ENCODE data around the gene NELL2.

The NELL2 gene

DNA sequence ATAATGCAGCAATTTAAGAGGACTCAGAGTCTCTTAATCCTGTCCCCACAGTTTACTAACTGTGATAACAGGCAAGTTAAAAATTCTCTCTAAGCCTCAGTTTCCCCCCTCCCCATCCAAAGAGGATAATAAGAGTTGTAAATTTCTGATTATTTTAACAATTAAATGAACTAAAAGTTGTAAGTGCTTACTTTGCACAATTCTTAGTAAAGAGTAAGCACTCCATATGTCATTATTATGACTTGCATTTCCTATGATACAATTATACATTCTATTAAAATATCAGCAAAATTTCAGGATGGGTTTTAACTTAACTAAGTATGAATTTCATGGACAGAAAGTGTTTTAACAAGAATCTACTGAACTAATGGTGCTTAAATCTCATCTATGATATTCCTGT is 80.1 kb downstream of the NELL2 start:
- Histone ChIP-seq H3K36me3 (ENCODE audit: control insufficient read depth, insufficient read depth, low read length) (no peaks in the 10 kb centered on the region), H3K4me1 (ENCODE audit: control insufficient read depth, insufficient read depth, low read length, poor library complexity, severe bottlenecking) (no peaks in the 10 kb centered on the region), H3K9me3 (ENCODE audit: control insufficient read depth, low read length) (no peaks in the 10 kb centered on the region), H3K27ac (ENCODE audit: insufficient read depth, low read length, poor library complexity, severe bottlenecking) (no peak overlapping the region), H3K27me3 (replicated peaks; ENCODE audit: control insufficient read depth, insufficient read depth, low read length, poor library complexity, severe bottlenecking) (no peaks in the 10 kb centered on the region), H3K4me3 (ENCODE audit: insufficient read depth, low read depth, low read length, poor library complexity, severe bottlenecking) (no peak overlapping the region)
- DNase-seq, result no peak

DNA sequence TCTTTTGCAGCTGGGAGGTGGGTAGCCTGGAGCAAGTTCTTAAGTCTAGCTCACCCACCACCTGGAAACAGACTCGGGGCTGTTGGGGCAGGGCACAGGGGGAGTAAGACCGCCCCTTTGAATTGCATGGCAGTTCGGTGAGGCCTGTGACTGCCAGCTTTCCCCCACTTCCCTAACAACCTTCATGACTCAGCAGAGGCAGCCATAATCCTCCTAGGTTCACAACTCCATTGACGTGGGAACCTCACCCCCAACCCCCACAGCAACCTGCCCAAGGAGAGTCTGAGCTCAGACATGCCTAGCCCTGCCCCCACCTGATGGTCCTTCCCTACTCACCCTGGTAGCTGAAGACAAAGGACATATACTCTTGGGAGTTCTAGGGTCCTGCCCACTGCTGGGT is 87.4 kb downstream of the NELL2 start:
- Histone ChIP-seq H3K9me3 (ENCODE audit: control insufficient read depth, low read length) (no peaks in the 10 kb centered on the region), H3K36me3 (ENCODE audit: control insufficient read depth, insufficient read depth, low read length) (no peaks in the 10 kb centered on the region), H3K27ac (ENCODE audit: insufficient read depth, low read length, poor library complexity, severe bottlenecking) (no peak overlapping the region), H3K4me1 (ENCODE audit: control insufficient read depth, insufficient read depth, low read length, poor library complexity, severe bottlenecking) (no peaks in the 10 kb centered on the region), H3K27me3 (replicated peaks; ENCODE audit: control insufficient read depth, insufficient read depth, low read length, poor library complexity, severe bottlenecking) (no peaks in the 10 kb centered on the region), H3K4me3 (ENCODE audit: insufficient read depth, low read depth, low read length, poor library complexity, severe bottlenecking) (no peak overlapping the region)
- DNase-seq, result no peak

DNA sequence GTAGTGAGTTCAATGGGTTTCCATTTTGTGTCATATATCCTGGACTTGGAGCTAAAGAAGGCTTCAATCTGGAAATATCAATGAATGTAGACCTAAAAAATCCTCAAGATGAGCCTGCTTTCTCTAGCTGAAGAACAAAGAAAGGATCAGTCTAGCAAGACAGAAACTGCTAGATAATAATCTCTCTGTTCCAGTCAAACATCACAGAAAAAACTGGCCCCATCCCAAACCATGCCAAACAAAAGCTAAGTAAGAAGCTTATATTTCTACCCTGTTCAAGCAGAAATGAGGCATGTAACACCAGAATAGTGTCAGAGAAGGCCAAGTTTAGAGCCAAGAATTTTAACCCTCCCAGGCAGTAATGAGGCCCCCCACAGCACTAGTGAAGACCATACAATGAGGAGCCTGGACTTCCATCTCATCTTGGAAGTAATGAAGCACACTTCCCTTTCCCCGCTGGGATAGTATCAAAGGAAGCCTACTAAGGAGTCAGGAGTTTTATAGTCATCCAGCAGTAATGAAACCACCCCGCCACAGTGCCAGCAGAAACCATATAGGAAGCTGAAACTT is 95.8 kb downstream of the NELL2 start:
- Histone ChIP-seq H3K4me3 (ENCODE audit: insufficient read depth, low read depth, low read length, poor library complexity, severe bottlenecking) (no peak overlapping the region), H3K9me3 (ENCODE audit: control insufficient read depth, low read length) (no peaks in the 10 kb centered on the region), H3K4me1 (ENCODE audit: control insufficient read depth, insufficient read depth, low read length, poor library complexity, severe bottlenecking) (no peaks in the 10 kb centered on the region), H3K27me3 (replicated peaks; ENCODE audit: control insufficient read depth, insufficient read depth, low read length, poor library complexity, severe bottlenecking) (no peaks in the 10 kb centered on the region), H3K27ac (ENCODE audit: insufficient read depth, low read length, poor library complexity, severe bottlenecking) (no peak overlapping the region), H3K36me3 (ENCODE audit: control insufficient read depth, insufficient read depth, low read length) (no peaks in the 10 kb centered on the region)
- no peak for DNase-seq

DNA sequence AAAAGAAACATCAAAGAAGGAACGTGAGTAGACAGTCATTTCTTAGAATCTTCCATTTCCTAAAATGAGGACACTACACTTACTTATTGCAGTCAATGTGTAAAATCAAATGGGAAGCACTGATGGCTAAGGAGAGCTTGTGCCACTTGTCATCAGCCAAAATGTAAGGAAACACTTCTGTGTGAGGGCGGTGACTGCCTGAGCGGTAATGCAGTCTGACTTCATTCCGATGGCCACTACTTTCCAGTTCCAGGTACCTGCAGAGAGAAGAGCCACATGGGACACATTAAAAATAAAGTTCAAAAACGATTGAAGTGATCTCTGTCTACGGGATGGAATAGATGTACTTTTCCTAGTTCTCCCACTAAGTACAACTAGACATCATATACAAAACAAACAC is 96.3 kb downstream of the NELL2 start:
- H3K4me1 ChIP-seq (ENCODE audit: control insufficient read depth, insufficient read depth, low read length, poor library complexity, severe bottlenecking), result no peaks in the 10 kb centered on the region
- DNase-seq, result no peak
- H3K4me3 ChIP-seq (ENCODE audit: insufficient read depth, low read depth, low read length, poor library complexity, severe bottlenecking), result no peak overlapping the region
- H3K9me3 ChIP-seq (ENCODE audit: control insufficient read depth, low read length), result no peaks in the 10 kb centered on the region
- H3K36me3 ChIP-seq (ENCODE audit: control insufficient read depth, insufficient read depth, low read length), result no peaks in the 10 kb centered on the region
- H3K27ac ChIP-seq (ENCODE audit: insufficient read depth, low read length, poor library complexity, severe bottlenecking), result no peak overlapping the region
- no peaks in the 10 kb centered on the region for H3K27me3 ChIP-seq (replicated peaks; ENCODE audit: control insufficient read depth, insufficient read depth, low read length, poor library complexity, severe bottlenecking)

DNA sequence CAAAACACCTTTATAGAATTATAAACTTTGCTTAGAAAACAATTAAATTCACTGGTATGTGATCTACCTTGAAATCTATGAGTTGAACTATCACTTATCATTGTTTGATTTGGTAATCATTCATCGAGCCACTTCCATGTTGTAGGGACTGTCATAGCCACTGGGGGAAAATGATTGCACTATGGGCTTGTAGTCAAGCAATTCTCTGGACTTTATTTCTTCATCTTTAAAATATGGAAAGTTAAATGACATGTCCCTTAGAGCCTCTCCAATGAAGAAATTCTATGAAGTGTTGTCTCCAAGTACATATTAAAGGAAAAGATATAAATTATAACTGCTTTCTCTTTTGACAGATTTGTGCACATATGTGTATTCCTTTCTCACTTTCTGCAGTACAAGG is 97.3 kb downstream of the NELL2 start:
- H3K4me3 ChIP-seq (ENCODE audit: insufficient read depth, low read depth, low read length, poor library complexity, severe bottlenecking), result no peak overlapping the region
- H3K9me3 ChIP-seq (ENCODE audit: control insufficient read depth, low read length), result no peaks in the 10 kb centered on the region
- no peak overlapping the region for H3K27ac ChIP-seq (ENCODE audit: insufficient read depth, low read length, poor library complexity, severe bottlenecking)
- H3K36me3 ChIP-seq (ENCODE audit: control insufficient read depth, insufficient read depth, low read length), result peaks cover 4% of the 10 kb centered on the region
- no peaks in the 10 kb centered on the region for H3K4me1 ChIP-seq (ENCODE audit: control insufficient read depth, insufficient read depth, low read length, poor library complexity, severe bottlenecking)
- DNase-seq, result no peak
- no peaks in the 10 kb centered on the region for H3K27me3 ChIP-seq (replicated peaks; ENCODE audit: control insufficient read depth, insufficient read depth, low read length, poor library complexity, severe bottlenecking)

DNA sequence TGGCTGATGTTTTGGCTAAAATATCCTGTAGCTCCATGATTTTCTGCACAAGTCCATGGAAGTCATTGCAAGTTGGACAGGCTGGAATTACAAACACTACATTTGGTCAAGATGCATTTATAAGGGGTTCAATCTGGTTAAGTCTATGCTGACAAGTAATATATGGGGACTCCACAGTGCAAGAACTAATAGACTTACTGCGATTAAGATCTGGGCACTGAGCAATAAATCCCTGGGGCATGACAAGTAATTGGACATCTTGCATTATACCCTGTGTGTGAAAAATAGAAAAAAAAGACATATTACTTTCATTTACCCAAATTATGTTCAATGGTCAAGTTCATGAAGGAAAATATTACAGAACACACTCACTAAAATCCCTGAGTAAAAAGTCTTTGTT is 99.1 kb downstream of the NELL2 start:
- DNase-seq, result no peak
- no peak overlapping the region for H3K4me3 ChIP-seq (ENCODE audit: insufficient read depth, low read depth, low read length, poor library complexity, severe bottlenecking)
- peaks cover 4% of the 10 kb centered on the region for H3K36me3 ChIP-seq (ENCODE audit: control insufficient read depth, insufficient read depth, low read length)
- H3K9me3 ChIP-seq (ENCODE audit: control insufficient read depth, low read length), result no peaks in the 10 kb centered on the region
- no peaks in the 10 kb centered on the region for H3K27me3 ChIP-seq (replicated peaks; ENCODE audit: control insufficient read depth, insufficient read depth, low read length, poor library complexity, severe bottlenecking)
- H3K27ac ChIP-seq (ENCODE audit: insufficient read depth, low read length, poor library complexity, severe bottlenecking), result no peak overlapping the region
- H3K4me1 ChIP-seq (ENCODE audit: control insufficient read depth, insufficient read depth, low read length, poor library complexity, severe bottlenecking), result no peaks in the 10 kb centered on the region

DNA sequence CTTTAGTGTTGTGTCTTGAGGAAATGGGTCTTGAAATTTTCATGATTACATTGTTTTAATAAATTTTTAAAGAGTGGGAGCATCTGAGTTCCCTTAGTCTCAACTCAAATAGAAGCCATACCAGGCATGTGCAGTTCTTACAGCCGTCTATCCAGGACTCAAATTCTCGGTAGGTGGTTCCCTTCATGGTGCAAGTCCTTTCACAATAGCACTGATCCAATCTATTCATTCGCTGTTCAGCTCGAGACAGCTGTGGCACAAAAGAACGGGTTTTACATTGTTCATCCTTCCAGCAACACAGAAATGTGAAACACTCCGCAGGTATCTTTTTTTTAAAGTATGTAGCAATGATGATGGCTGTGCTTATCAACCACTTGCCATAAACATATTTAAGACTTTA is 100.2 kb downstream of the NELL2 start:
- DNase-seq, result no peak
- Histone ChIP-seq H3K36me3 (ENCODE audit: control insufficient read depth, insufficient read depth, low read length) (peaks cover 4% of the 10 kb centered on the region), H3K27ac (ENCODE audit: insufficient read depth, low read length, poor library complexity, severe bottlenecking) (no peak overlapping the region), H3K4me3 (ENCODE audit: insufficient read depth, low read depth, low read length, poor library complexity, severe bottlenecking) (no peak overlapping the region), H3K9me3 (ENCODE audit: control insufficient read depth, low read length) (no peaks in the 10 kb centered on the region), H3K27me3 (replicated peaks; ENCODE audit: control insufficient read depth, insufficient read depth, low read length, poor library complexity, severe bottlenecking) (no peaks in the 10 kb centered on the region), H3K4me1 (ENCODE audit: control insufficient read depth, insufficient read depth, low read length, poor library complexity, severe bottlenecking) (no peaks in the 10 kb centered on the region)

DNA sequence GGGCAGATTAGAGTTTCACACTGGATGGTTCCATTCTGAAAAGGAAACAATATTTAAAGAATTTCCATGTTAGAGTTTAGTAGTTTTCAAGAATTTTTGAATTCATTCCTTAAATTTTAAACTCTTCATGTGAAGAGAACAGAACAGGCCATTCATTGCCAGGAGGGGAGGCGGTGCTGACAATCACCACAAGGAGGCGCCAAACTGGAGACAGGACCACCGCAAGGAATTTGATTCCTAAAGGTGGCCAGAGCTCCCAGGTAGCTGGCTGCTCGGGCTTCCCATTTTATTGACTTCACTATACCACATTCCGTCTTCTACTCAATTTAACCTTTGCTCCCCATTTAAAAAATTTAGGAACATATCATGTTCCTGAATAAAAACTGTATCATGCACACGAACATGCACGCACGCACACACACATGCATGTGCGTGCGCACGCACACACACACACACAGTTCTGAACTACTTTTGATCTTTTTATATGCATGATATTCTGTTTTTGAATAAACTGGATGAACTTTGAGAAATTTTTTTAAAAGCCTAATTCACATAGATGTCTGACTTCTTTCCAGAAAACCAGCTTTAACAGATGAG is 101.2 kb downstream of the NELL2 start:
- H3K4me1 ChIP-seq (ENCODE audit: control insufficient read depth, insufficient read depth, low read length, poor library complexity, severe bottlenecking), result no peaks in the 10 kb centered on the region
- H3K27ac ChIP-seq (ENCODE audit: insufficient read depth, low read length, poor library complexity, severe bottlenecking), result no peak overlapping the region
- H3K27me3 ChIP-seq (replicated peaks; ENCODE audit: control insufficient read depth, insufficient read depth, low read length, poor library complexity, severe bottlenecking), result no peaks in the 10 kb centered on the region
- H3K36me3 ChIP-seq (ENCODE audit: control insufficient read depth, insufficient read depth, low read length), result peaks cover 4% of the 10 kb centered on the region
- DNase-seq, result peak; percentile 18 to 41 (median 31)
- H3K4me3 ChIP-seq (ENCODE audit: insufficient read depth, low read depth, low read length, poor library complexity, severe bottlenecking), result no peak overlapping the region
- no peaks in the 10 kb centered on the region for H3K9me3 ChIP-seq (ENCODE audit: control insufficient read depth, low read length)

DNA sequence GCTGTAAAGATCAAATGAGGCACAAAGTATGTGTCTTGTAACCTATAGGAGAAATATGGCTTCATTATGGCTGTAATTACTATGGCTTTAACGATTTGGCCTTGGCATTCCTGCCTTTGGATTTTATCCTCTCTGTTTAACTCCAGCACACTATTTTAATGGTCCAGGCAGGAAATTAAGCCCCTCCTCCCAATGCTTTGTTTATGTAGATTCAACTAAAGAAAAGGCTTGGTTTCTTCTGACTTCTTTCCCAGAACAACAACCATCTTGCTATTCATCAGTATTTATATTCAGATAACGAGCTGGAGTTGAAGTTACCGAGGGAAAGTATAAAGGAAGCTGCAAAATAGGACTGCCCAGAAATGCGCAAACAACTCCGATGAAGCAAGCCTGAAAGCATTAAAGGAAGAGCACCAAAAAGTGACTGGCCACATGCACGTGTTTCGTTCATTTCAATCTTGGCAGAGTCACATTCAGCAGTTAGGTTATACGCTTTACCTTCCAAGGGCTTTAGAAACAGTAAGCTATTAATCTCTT is 104.6 kb downstream of the NELL2 start:
- no peak for DNase-seq
- H3K9me3 ChIP-seq (ENCODE audit: control insufficient read depth, low read length), result no peaks in the 10 kb centered on the region
- peaks cover 4% of the 10 kb centered on the region for H3K36me3 ChIP-seq (ENCODE audit: control insufficient read depth, insufficient read depth, low read length)
- H3K27ac ChIP-seq (ENCODE audit: insufficient read depth, low read length, poor library complexity, severe bottlenecking), result no peak overlapping the region
- H3K27me3 ChIP-seq (replicated peaks; ENCODE audit: control insufficient read depth, insufficient read depth, low read length, poor library complexity, severe bottlenecking), result no peaks in the 10 kb centered on the region
- H3K4me1 ChIP-seq (ENCODE audit: control insufficient read depth, insufficient read depth, low read length, poor library complexity, severe bottlenecking), result no peaks in the 10 kb centered on the region
- H3K4me3 ChIP-seq (ENCODE audit: insufficient read depth, low read depth, low read length, poor library complexity, severe bottlenecking), result no peak overlapping the region

DNA sequence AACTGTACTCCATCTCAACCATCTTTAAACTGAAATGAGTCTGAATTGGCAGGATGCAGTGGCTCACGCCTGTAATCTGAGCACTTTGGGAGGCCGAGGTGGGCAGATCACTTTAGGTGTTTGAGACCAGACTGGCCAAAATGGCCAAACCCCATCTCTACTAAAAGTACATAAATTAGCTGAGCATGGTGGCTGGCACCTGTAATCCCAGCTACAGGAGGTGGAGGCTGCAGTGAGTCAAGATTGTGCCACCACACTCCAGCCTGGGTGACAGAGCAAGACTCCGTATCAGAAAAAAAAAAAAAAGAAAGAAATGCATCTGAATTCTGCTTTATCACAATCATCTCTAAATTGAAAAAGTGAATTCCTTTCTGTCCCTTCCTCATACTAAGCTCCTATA is 110.3 kb downstream of the NELL2 start:
- H3K36me3 ChIP-seq (ENCODE audit: control insufficient read depth, insufficient read depth, low read length), result no peaks in the 10 kb centered on the region
- H3K4me3 ChIP-seq (ENCODE audit: insufficient read depth, low read depth, low read length, poor library complexity, severe bottlenecking), result no peak overlapping the region
- no peaks in the 10 kb centered on the region for H3K9me3 ChIP-seq (ENCODE audit: control insufficient read depth, low read length)
- H3K27me3 ChIP-seq (replicated peaks; ENCODE audit: control insufficient read depth, insufficient read depth, low read length, poor library complexity, severe bottlenecking), result no peaks in the 10 kb centered on the region
- DNase-seq, result no peak
- no peaks in the 10 kb centered on the region for H3K4me1 ChIP-seq (ENCODE audit: control insufficient read depth, insufficient read depth, low read length, poor library complexity, severe bottlenecking)
- H3K27ac ChIP-seq (ENCODE audit: insufficient read depth, low read length, poor library complexity, severe bottlenecking), result no peak overlapping the region
